HepG2 (cell line): Measurements from ENCODE around the gene DNAJB11.

Experiments
- HDAC1 ChIP-seq: sonication (generic); formaldehyde crosslinking; IDR thresholded peaks from 2 replicates; pipeline ENCODE4 v1.5.1; 2020; ENCODE audit warnings: mild to moderate bottlenecking, missing genetic modification reagents
- HMGXB4 ChIP-seq, 2 experiments: sonication (generic) in 1 of 2; formaldehyde crosslinking in 1 of 2; IDR thresholded peaks; 2 replicates each; pipeline versions ENCODE4 v1.4.0 to v1.6.1; 2018 to 2020; ENCODE audit warnings: missing genetic modification reagents in 2 of 2, borderline replicate concordance in 1 of 2, low read depth in 1 of 2, mild to moderate bottlenecking in 1 of 2, missing biosample characterization in 1 of 2
- MYC ChIP-seq: sonication (generic); formaldehyde crosslinking; IDR thresholded peaks from 2 replicates; pipeline ENCODE4 v1.9.0; 2021; ENCODE audit warnings: missing genetic modification reagents, borderline replicate concordance
- PAF1 ChIP-seq: IDR thresholded peaks from 2 replicates; pipeline ENCODE4 v1.6.1; 2016; ENCODE audit warnings: missing genetic modification reagents, missing compliant biosample characterization
- PHB2 ChIP-seq: fragments of 450-650 bp; IDR thresholded peaks from 2 replicates; pipeline ENCODE4 v1.6.1; 2018; ENCODE audit not compliant: partially characterized antibody
- POLR2A ChIP-seq, 2 experiments: IDR thresholded peaks; 2 replicates each; pipeline ENCODE4 v1.6.1; 2011; ENCODE audit warnings: low read depth in 2 of 2, low read length in 2 of 2, mild to moderate bottlenecking in 1 of 2, moderate library complexity in 1 of 2; ENCODE audit not compliant: insufficient read depth in 1 of 2
- POLR2AphosphoS5 ChIP-seq: IDR thresholded peaks from 2 replicates; pipeline ENCODE4 v1.6.1; 2012; ENCODE audit warnings: low read depth, low read length
- TFE3 ChIP-seq: IDR thresholded peaks from 2 replicates; pipeline ENCODE4 v1.6.1; 2016
- ZNF572 ChIP-seq: sonication (generic); formaldehyde crosslinking; IDR thresholded peaks from 2 replicates; pipeline ENCODE4 v1.5.1; 2020; ENCODE audit warnings: mild to moderate bottlenecking, missing genetic modification reagents
- TF ChIP-seq, protein P1 (sequence below): sonication (generic); formaldehyde crosslinking; IDR thresholded peaks from 2 replicates; pipeline ENCODE4 v1.4.0; 2020; ENCODE audit warnings: missing genetic modification reagents, borderline replicate concordance

DNA sequence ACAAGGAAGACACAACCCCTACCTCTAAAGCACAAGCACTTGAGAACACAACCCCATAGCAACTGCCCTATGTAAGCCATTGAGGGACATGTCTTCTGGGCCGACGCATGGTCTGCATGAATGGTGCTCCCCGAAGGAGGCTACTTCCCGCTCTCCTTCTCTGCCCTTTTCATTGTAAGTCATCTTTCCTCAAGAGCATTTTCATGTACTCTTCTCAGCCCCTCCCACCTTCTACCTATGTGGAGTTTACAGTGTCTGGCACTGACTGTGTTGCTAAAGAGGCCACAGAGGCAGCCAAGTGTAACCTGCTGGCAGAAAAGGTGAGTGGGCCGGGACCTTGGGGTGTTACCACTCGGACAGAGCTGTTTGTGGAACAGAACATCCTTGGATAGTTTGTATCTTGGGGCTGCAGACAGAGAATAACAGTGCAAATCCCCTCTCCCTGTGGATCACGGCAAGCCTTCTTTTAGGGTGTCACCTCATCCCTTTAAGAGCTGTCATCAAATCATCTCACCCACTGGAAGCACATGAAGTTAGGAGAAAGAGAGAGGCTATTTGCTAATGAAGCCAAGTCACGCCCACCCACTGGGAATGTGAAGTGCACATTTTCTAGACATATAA is 47.9 kb downstream of the DNAJB11 start:
- TF ChIP-seq TFE3 (CRISPR knock-in tag), result no peak
- 0 out of 4 replicates have a peak, but pooled peaks of 1 of the 2 experiments have one; percentile 1 for TF ChIP-seq HMGXB4 (CRISPR knock-in tag; IDR thresholded peaks at IDR 0.05; ENCODE audit: borderline replicate concordance in 1 of 2, low read depth in 1 of 2)
- TF ChIP-seq ZNF572 (CRISPR knock-in tag), result peak; percentile 44; the same call in 1 of the 2 replicates
- no peak for TF ChIP-seq HDAC1 (CRISPR knock-in tag)
- TF ChIP-seq, protein P1, sequence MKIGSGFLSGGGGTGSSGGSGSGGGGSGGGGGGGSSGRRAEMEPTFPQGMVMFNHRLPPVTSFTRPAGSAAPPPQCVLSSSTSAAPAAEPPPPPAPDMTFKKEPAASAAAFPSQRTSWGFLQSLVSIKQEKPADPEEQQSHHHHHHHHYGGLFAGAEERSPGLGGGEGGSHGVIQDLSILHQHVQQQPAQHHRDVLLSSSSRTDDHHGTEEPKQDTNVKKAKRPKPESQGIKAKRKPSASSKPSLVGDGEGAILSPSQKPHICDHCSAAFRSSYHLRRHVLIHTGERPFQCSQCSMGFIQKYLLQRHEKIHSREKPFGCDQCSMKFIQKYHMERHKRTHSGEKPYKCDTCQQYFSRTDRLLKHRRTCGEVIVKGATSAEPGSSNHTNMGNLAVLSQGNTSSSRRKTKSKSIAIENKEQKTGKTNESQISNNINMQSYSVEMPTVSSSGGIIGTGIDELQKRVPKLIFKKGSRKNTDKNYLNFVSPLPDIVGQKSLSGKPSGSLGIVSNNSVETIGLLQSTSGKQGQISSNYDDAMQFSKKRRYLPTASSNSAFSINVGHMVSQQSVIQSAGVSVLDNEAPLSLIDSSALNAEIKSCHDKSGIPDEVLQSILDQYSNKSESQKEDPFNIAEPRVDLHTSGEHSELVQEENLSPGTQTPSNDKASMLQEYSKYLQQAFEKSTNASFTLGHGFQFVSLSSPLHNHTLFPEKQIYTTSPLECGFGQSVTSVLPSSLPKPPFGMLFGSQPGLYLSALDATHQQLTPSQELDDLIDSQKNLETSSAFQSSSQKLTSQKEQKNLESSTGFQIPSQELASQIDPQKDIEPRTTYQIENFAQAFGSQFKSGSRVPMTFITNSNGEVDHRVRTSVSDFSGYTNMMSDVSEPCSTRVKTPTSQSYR (CRISPR knock-in tag), result no peak
- no peak for TF ChIP-seq PHB2
- TF ChIP-seq PAF1, result peak; percentile 82
- no peak for TF ChIP-seq MYC
- TF ChIP-seq POLR2AphosphoS5, result peak; percentile 75
- peak; percentile 40 to 87; a peak in 3 of 4 replicates for TF ChIP-seq POLR2A (IDR thresholded peaks at IDR 0.05; ENCODE audit: insufficient read depth in 1 of 2, low read depth in 2 of 2, low read length in 2 of 2)
